KBM-7 (cell line): ENCODE measurements around the gene SAXO1.

Experiments used
- DNase-seq: peaks from one replicate; pipeline ENCODE4 v3.0.0-alpha.2; 2015
- in situ Hi-C: fragments of 300-500 bp; cut with MboI; formaldehyde crosslinking; loops from 2 replicates; pipeline ENCODE4 v1.14.3; 2020; ENCODE audit warnings: low sequenced_read_pairs, low pct_unique_long_range_greater_than_20kb, mixed read lengths

The SAXO1 gene

GRCh38 chr9:18923671-18924430 is 109.2 kb downstream of the SAXO1 start:
- in situ Hi-C loops = no loop called here
- DNase-seq = no peak

GRCh38 chr9:18923167-18923566 is 109.8 kb downstream of the SAXO1 start:
- DNase-seq = no peak
- in situ Hi-C loops = no loop called here

DNA sequence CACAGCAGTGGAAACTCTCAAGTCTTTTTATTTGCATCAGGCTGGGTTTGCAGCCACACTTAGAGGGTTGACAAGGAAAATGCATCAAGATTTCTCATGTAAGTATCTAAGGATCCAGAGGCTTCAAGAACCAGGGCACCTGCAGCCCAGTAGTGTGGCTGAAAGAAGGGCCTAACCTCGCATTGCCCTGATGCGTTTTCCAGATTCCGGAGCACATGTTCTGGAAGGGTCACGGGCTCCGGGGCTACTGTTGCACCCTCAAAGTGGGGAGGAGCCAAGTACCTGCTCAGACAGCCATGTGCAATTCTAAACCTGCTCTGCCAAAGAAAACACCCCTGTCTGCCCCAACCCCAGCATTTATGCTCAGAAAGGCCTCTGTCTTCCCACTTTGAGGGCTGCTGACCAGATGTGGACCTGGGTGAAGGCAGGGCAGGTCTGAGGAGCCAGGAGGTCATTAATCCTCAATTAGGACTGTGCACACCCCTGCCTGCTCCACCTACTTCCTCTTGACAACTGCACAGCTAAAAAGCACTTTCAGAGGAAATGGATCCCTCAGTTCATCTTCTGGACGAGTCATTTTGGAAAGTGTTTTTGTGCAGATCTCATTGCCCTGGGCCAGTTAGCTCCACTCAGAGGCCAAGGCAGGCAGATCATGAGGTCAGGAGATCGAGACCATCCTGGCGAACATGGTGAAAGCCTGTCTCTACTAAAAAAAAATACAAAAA is 110.7 kb downstream of the SAXO1 start:
- no peak for DNase-seq
- in situ Hi-C loops = no loop called here

GRCh38 chr9:18921366-18922075 is 111.5 kb downstream of the SAXO1 start:
- in situ Hi-C loops = no loop called here
- no peak for DNase-seq

DNA sequence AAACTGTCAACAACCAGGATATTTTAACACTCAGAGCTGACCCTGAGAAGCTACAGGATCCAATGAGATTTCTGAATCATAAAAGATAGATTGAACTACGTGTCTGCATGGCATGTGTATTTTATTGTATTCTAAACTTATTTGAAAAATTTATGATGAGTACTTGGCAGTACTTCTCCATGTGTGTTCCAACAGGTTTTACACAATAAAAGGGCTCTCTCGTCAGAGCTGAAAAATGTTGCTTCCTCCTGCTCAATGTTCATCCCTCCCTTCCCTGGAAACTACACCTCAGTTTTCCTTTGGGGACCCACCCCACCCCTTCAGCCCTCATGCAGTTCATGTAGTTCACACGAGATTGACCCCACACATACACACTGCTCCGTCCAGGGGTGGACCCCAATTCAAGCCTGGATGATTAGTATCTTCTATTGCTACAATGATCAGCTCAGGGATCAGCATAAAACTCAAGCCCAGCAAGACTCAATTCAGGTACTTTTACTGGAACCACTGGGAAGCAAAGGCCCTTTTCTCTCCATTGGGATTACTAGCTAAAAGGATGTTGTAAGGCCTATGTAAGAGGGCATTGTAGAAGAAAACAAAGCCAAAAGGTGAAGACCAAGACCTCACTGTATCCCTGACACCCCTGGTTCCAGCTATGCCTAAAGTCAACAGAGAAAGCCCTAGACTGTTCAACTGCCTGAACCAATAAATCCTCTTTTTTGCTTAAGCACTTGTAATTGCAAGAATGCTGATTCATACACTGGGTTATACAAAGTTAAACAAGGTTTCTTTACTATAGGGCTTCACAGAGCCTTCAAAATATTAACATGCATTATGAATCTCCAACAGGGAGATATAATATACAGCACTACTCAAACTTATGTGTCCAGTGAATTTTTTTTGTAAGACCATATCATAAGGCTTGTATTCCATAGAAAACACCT is 112.6 kb downstream of the SAXO1 start:
- in situ Hi-C loops = no loop called here
- no peak for DNase-seq

DNA sequence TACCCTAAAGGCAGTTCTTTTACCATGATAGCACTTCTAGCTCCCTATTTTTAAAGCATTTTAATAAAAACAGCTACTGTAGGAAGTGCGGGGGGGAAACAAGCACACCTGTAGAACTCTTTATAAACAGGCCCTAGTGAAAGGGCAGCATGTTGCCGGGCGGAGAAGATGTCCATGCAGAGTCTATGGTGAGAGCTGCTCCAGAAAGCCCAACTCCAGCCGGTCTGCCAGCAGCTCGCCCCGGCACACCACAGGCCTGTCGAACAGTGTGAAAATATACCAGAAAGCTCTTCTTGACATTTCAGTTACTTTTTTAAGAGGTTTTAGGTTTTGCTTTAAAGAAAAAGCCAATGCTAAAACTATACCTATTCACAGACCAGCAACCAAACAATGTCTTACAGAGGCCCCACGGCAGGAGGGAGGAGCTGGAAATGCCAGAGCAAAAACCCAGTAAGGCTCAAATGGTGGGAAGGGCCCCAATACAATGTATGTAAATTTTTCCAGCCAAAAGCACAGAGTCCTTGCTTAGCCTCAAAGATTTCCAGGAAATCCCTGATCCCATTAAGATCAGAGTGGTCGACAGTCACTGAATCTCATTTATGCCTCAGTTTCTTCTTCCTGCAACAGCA is 121.2 kb downstream of the SAXO1 start:
- in situ Hi-C loops = no loop called here
- DNase-seq = no peak

DNA sequence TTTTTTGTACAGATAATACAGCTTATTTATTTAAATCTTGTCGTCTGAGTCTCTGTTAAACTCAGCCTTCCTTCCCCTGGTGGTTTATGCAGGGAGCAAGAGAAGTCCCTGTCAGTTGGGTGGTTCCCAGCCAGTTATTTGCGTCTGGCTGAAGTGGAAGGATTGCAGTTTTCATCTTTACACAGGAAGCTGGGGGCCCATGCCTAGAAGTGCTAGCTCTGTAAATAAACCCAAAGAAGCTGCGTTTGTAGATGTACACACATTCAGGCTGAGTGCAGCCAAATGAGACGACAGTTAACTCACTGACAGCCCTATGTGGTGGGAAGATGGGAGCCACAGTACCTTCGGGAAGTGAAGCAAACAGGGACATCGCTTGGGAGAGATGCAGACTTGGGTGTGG is 122.1 kb downstream of the SAXO1 start:
- no peak for DNase-seq
- in situ Hi-C loops = no loop called here

GRCh38 chr9:18910435-18910834 is 122.6 kb downstream of the SAXO1 start:
- in situ Hi-C loops = no loop called here
- DNase-seq = no peak

DNA sequence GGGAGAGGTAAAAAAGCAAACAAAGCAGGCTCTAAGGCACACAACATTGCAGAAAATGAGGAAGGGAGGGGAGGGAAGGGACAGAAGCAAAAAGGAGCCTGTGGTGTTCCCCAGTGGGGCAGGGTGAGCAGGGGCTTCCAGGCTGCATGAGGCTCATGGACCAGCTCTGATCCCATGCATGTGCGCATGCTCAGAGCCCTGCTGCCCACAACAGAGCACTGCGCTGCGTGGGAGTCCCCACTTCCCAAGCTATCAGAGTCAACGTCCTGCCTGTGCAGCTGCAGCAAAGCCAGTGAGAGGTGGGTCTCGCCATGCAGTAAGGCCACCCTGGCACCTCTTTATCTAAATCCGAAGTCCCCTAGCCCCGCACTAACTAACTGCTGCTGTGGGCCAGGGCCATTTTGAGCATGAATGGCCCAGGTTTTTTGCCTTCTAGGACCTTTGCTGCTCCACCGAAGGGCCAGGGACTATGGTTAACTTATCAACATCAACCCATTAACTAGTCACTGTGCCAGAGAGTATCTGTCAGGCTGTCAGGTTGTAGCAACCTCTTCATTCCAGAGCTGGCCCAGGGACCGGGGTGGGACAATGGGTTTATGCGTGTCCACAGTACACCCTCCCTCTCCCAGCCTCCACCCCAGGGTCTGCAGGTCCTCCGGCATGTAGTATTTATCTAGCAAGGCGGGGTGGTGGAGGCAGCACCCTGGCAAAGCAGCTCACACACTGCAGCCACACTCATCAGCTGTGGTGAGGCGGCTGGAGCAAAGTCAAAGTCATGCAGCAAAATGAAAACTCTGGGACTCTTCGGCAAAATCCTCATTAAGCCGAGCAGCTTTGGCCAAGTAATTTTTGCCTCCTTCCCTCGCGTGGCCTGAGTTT is 123.6 kb downstream of the SAXO1 start:
- in situ Hi-C loops = no loop called here

DNA sequence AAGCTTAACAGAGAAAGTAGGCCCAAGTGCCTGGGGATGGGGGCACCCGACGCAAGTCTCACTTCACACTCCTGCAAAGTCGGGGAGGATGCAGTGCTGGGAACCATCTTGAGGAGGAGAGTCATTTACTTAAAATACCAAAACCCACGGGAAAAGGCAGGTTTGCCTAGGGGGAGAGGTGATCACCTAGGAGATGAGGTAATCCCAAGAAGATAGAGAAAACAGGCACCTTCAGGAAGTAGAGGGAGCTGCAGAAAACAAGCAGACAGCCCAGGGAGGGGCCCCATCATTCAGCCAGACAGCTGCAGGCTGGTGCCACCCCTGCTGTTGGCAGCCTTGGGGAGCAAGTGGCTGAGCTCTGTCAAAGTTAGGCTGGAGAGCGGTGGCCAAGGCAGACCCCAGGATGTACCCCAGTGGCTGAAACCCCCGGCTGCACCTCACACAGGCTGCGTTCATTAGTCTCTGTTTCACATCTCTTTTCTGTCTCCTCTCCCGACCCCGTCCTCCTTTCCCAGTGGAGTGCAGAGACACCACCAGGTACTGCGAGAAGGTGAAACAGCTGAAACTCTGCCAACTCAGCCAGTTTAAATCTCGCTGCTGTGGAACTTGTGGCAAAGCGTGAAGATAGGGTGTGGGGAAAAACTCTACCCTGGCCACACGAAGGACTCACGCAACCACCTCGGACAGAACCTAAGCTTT is 124.9 kb downstream of the SAXO1 start:
- in situ Hi-C loops = no loop called here
- no peak for DNase-seq

More for the DNA sequence above, 123.6 kb downstream of the SAXO1 start:
- DNase-seq = no peak

DNA sequence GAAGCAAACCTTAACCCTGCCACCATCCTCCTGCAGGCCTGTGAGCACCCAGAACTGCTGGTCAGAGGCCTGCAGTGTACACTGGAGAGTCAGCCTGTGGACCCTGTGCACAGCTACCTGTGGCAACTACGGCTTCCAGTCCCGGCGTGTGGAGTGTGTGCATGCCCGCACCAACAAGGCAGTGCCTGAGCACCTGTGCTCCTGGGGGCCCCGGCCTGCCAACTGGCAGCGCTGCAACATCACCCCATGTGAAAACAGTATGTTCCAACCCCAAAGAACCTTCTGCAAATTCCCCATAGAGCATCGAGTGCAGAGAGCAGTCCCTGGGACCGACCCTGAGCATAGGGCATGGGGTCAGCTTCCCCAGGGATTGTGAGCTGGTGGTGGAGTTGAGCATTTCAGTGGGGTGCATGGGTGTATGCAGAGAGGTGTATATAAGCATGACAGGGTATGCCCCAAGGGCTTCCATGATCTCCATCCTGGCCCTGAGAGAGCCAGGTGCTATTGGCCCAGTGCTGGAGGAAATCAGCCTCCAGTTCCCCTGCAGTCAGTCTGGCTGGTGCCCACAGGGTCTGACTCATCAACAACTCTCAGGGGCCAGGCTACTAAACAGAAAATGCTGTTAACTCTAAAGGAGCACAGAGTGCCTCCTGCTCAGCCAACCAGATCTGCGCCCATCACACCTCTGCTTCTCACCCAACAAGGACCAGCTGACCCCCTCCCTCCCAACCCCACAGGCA is 126.2 kb downstream of the SAXO1 start:
- no peak for DNase-seq
- in situ Hi-C loops = no loop called here

GRCh38 chr9:18905883-18906629 is 127.0 kb downstream of the SAXO1 start:
- DNase-seq = no peak
- in situ Hi-C loops = no loop called here

GRCh38 chr9:18905028-18905882 is 127.8 kb downstream of the SAXO1 start:
- in situ Hi-C loops = no loop called here
- no peak for DNase-seq

- no peak for DNase-seq
- in situ Hi-C loops = no loop called here
Observed at GRCh38 chr9:18903450-18903849, 129.6 kb downstream of the SAXO1 start.

DNA sequence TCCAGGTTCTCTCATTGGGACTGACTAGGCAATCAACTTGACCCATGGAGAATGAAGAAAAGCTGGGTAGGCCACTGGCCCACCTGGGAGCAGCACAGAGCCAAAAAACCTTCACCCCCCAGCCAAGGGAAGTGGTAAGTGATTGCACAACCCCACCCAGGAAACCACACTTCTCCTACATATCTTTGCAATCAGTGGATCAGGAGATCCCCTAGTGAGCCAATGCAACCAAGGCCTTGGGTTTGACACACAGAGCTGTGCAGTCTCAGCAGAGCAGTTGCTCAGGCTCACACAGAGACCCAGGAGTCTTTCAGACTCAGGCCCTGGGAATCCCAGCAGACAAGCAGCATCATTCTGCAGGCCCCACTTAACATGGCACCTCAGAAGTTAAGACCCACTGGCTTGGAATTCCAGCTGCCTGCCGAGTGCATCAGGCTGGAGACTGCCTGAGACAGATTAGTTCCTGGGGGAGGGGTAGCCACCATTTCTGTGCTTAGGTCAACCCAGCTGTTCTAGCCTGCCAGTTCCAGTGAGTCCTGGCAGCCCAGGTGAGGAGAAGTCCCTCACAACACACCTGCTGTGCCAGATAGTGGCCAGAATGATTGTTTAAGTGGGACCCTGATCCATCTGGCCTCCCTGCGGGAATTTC is 136.4 kb downstream of the SAXO1 start:
- in situ Hi-C loops = no loop called here
- DNase-seq = no peak
